IPS-20b (cell line): ENCODE measurements around the gene MRPL48.
"Not testable (repeated sequence)": the region's sequence is repeated elsewhere in the genome, so short reads cannot be mapped to it uniquely, and the experiment has no call there.

Experiments
- H3K27ac ChIP-seq: one replicate; pipeline ENCODE4 v1.5.1; 2013; ENCODE audit warnings: low read length
- H3K27me3 ChIP-seq: 2 replicates; pipeline ENCODE4 v1.6.1; 2013; ENCODE audit warnings: mild to moderate bottlenecking, low read length, inconsistent platforms; ENCODE audit not compliant: insufficient read depth
- H3K36me3 ChIP-seq: 2 replicates; pipeline ENCODE4 v1.6.1; 2013; ENCODE audit warnings: low read depth, mild to moderate bottlenecking, inconsistent platforms, low read length, moderate library complexity; ENCODE audit not compliant: insufficient read depth
- H3K4me1 ChIP-seq: 2 replicates; pipeline ENCODE4 v1.6.1; 2013; ENCODE audit warnings: mild to moderate bottlenecking, control low read depth, inconsistent platforms, low read length, moderate library complexity; ENCODE audit not compliant: insufficient read depth
- H3K4me3 ChIP-seq: 2 replicates; pipeline ENCODE4 v1.5.1; 2013; ENCODE audit warnings: mild to moderate bottlenecking, low read length, inconsistent platforms
- H3K9ac ChIP-seq: 2 replicates; pipeline ENCODE4 v1.6.1; 2013; ENCODE audit warnings: low read depth, mild to moderate bottlenecking, inconsistent platforms, low read length, moderate library complexity
- H3K9me3 ChIP-seq: 2 replicates; pipeline ENCODE4 v1.6.1; 2013; ENCODE audit warnings: mild to moderate bottlenecking, low read depth, low read length, inconsistent platforms; ENCODE audit not compliant: insufficient read depth

Gene MRPL48

GRCh38 chr11:73787643-73788558 is at the start of gene MRPL48:
TSS of gene MRPL48 (plus strand) at chr11:73787874. CDS start at chr11:73787972, 98 bp downstream.
- Histone ChIP-seq H3K27me3 (no peaks in the 10 kb centered on the region), H3K27ac (peak within 1 kb of the TSS; percentile 85), H3K9me3 (no peaks in the 10 kb centered on the region), H3K9ac (peak within 1 kb of the TSS; percentile 96), H3K4me1 (0 out of 2 replicates have a peak, but pooled peaks cover 6% of the 10 kb centered on the region), H3K4me3 (peak within 1 kb of the TSS; percentile 87), H3K36me3 (no peaks in the 10 kb centered on the region)

GRCh38 chr11:73743045-73743444 is 44.6 kb upstream of the MRPL48 start:
- Histone ChIP-seq H3K4me1 (no peaks in the 10 kb centered on the region), H3K36me3 (no peaks in the 10 kb centered on the region), H3K4me3 (no peak overlapping the region), H3K9me3 (no peaks in the 10 kb centered on the region), H3K27ac (no peak overlapping the region), H3K9ac (no peak overlapping the region), H3K27me3 (no peaks in the 10 kb centered on the region)

- H3K36me3 ChIP-seq, result no peaks in the 10 kb centered on the region
- H3K4me1 ChIP-seq, result no peaks in the 10 kb centered on the region
- H3K27ac ChIP-seq, result no peak overlapping the region
- H3K9ac ChIP-seq, result no peak overlapping the region
- no peaks in the 10 kb centered on the region for H3K27me3 ChIP-seq
- no peaks in the 10 kb centered on the region for H3K9me3 ChIP-seq
- H3K4me3 ChIP-seq, result no peak overlapping the region
These were observed 41.0 kb upstream of the MRPL48 start for GRCh38 chr11:73746701-73747100.

- H3K4me3 ChIP-seq, result no peak overlapping the region
- H3K4me1 ChIP-seq, result no peaks in the 10 kb centered on the region
- H3K9ac ChIP-seq, result no peak overlapping the region
- H3K27me3 ChIP-seq, result no peaks in the 10 kb centered on the region
- no peaks in the 10 kb centered on the region for H3K9me3 ChIP-seq
- H3K36me3 ChIP-seq, result no peaks in the 10 kb centered on the region
- H3K27ac ChIP-seq, result no peak overlapping the region
These were observed 39.9 kb upstream of the MRPL48 start for GRCh38 chr11:73747762-73748161.

GRCh38 chr11:73748300-73748699 is 39.4 kb upstream of the MRPL48 start:
- Histone ChIP-seq H3K4me1 (no peaks in the 10 kb centered on the region), H3K4me3 (no peak overlapping the region), H3K9ac (no peak overlapping the region), H3K9me3 (no peaks in the 10 kb centered on the region), H3K27ac (no peak overlapping the region), H3K36me3 (no peaks in the 10 kb centered on the region), H3K27me3 (no peaks in the 10 kb centered on the region)

- H3K4me3 ChIP-seq, result no peak overlapping the region
- H3K9ac ChIP-seq, result no peak overlapping the region
- H3K9me3 ChIP-seq, result no peaks in the 10 kb centered on the region
- H3K4me1 ChIP-seq, result no peaks in the 10 kb centered on the region
- H3K27me3 ChIP-seq, result no peaks in the 10 kb centered on the region
- no peak overlapping the region for H3K27ac ChIP-seq
- no peaks in the 10 kb centered on the region for H3K36me3 ChIP-seq
These were observed 38.6 kb upstream of the MRPL48 start for GRCh38 chr11:73749118-73749517.

DNA sequence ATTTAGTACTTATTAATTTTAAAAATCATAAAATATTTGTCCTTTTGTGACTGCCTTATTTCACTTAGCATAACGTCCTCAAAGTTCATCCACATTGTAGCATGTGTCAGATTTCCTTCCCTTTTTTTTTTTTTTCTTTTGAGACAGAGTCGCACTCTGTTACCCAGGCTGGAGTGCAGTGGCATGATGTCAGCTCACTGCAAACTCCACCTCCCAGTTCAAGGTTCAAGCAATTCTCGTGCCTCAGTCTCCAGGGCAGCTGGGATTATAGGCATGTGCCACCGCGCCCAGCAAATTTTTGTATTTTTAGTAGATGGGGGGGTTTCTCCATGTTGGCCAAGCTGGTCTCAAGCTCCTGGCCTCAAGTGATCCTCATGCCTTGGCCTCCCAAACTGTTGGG is 37.4 kb upstream of the MRPL48 start:
- Histone ChIP-seq H3K9ac (no peak overlapping the region), H3K36me3 (no peaks in the 10 kb centered on the region), H3K4me3 (no peak overlapping the region), H3K27ac (no peak overlapping the region), H3K27me3 (no peaks in the 10 kb centered on the region), H3K4me1 (no peaks in the 10 kb centered on the region), H3K9me3 (no peaks in the 10 kb centered on the region)

- H3K4me3 ChIP-seq, H3K36me3 ChIP-seq, H3K27me3 ChIP-seq, H3K27ac ChIP-seq, H3K9me3 ChIP-seq, H3K4me1 ChIP-seq, H3K9ac ChIP-seq: not testable (repeated sequence)
These were observed 36.8 kb upstream of the MRPL48 start for GRCh38 chr11:73750862-73751261.

DNA sequence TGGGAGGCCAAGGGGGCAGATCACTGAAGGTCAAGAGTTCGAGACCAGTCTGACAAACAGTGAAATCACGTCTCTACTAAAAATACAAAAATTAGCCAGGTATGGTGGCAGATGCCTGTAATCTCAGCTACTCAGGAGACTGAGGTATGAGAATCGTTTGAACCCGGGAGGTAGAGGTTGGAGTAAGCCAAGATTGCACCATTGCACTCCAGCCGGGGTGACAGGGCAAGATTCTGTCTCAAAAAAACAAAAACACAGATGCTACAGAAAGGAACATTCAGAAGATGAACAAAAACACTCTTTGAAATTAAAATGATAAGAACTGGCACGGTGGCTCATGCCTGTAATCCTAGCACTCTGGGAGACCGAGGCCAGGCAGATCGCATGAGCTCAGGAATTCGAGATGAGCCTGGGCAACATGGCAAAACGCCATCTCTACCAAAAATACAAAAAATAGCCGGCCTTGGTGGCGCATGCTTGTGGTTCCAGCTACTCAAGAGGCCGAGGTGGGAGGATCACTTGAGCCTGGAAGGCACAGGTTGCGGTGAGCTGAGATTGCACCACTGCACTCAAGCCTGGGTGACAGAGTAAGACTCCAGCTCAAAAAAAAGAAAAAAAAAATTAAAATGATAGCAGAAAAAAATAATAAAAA is 35.3 kb upstream of the MRPL48 start:
- no peaks in the 10 kb centered on the region for H3K36me3 ChIP-seq
- H3K4me3 ChIP-seq, result no peak overlapping the region
- H3K9me3 ChIP-seq, result no peaks in the 10 kb centered on the region
- no peak overlapping the region for H3K27ac ChIP-seq
- H3K4me1 ChIP-seq, result peaks cover under 1% of the 10 kb centered on the region; the same call in 1 of the 2 replicates
- no peak overlapping the region for H3K9ac ChIP-seq
- no peaks in the 10 kb centered on the region for H3K27me3 ChIP-seq

DNA sequence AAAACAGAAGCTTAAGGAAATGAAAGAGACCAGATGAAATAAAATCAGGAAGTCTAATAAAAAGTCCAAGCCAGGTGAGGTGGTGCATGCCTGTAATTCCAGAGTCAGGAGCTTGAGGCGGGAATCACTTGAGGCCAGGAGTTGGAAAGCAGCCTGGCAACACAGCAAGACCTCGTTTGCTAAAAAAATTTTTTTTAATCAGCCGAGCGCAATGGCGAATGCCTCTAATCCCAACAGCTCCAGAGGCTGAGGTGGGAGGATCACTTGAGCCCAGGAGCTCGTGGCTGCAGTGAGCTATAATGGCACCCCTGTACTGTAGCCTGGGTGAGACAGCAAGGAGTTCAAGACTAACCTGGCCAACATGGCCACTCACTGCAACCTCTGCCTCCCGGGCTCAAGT is 34.8 kb upstream of the MRPL48 start:
- Histone ChIP-seq H3K9ac (no peak overlapping the region), H3K27ac (no peak overlapping the region), H3K36me3 (no peaks in the 10 kb centered on the region), H3K9me3 (no peaks in the 10 kb centered on the region), H3K4me1 (peaks cover 6% of the 10 kb centered on the region), H3K27me3 (no peaks in the 10 kb centered on the region), H3K4me3 (no peak overlapping the region)

- no peaks in the 10 kb centered on the region for H3K36me3 ChIP-seq
- H3K4me1 ChIP-seq, result peaks cover 16% of the 10 kb centered on the region
- no peak overlapping the region for H3K27ac ChIP-seq
- no peaks in the 10 kb centered on the region for H3K9me3 ChIP-seq
- no peak overlapping the region for H3K9ac ChIP-seq
- H3K27me3 ChIP-seq, result no peaks in the 10 kb centered on the region
- H3K4me3 ChIP-seq, result no peak overlapping the region
These were observed 33.7 kb upstream of the MRPL48 start for GRCh38 chr11:73753938-73754337.

DNA sequence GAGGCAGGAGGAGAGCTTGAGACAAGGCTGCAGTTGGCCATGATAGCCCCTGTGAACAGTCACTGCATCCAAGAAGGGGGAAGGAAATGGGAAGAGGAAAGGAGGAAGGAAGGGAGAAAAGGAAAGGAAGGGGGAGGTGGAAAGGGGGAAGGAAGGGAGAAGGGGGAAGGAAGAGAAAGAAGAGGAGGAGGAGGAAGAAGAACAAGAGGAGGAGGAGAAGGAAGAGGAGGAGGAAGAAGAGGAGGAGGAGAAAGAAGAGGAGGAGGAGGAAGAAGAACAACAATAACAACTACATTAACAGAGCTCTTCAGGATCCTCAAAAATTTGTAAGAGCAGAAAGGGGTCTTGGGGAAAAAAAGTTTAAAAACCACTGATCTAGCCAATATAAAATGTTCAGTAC is 32.0 kb upstream of the MRPL48 start:
- H3K27me3 ChIP-seq, result no peaks in the 10 kb centered on the region
- no peaks in the 10 kb centered on the region for H3K9me3 ChIP-seq
- H3K4me1 ChIP-seq, result peaks cover 19% of the 10 kb centered on the region
- H3K9ac ChIP-seq, result no peak overlapping the region
- no peak overlapping the region for H3K4me3 ChIP-seq
- no peaks in the 10 kb centered on the region for H3K36me3 ChIP-seq
- H3K27ac ChIP-seq, result no peak overlapping the region
